PC-9 (cell line): Measurements from ENCODE around the gene ARHGEF7.

Experiments
- EZH2 ChIP-seq: fragments of 200-600 bp; sonication (generic); IDR thresholded peaks from 2 replicates; pipeline ENCODE4 v1.8.0; 2017; ENCODE audit warnings: antibody characterized with exemption, low read depth
- TF ChIP-seq, protein P1 (sequence below): fragments of 200-600 bp; sonication (generic); conservative IDR thresholded peaks from 2 replicates; pipeline ENCODE4 v1.6.1; 2017; ENCODE audit warnings: mixed run types, antibody characterized with exemption, mild to moderate bottlenecking, moderate library complexity

DNA sequence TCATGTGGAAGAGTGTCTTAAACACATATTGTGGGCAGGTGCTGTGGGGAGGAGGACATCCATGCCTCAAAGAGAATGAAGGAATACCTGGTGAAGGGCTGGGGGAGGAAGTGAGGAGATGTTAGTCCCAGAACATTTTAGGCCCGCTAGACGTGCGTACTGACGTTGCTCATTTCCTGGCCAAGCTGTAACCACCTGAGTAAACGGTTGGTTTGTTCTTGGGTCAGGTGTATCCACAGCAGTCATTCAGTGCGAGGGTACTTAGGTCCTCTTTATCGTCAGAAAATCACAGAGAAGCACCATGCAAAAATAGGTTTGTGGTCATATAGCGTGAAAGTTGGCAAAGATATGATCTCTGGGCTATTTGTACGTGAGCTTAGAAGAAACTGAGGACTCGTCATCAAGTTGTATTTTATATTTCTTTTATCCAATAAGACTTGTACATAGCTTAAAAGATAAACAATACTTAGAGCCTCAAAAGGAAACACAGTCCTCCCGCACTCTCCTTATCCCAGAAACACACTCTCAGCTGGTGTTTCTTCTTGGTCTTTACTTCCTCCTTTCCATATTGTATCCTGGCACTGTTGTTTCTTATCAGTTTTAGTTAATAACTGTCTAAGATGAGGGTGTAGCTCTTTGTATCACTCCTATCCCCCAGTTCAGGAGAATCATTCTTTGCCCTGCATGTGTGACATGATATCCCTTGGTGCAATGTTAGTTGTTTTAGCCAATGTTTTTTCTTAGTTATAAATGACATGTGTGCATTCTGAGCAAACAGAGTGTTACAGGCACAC, 52.0 kb downstream of the ARHGEF7 start:
- TF ChIP-seq, protein P1, sequence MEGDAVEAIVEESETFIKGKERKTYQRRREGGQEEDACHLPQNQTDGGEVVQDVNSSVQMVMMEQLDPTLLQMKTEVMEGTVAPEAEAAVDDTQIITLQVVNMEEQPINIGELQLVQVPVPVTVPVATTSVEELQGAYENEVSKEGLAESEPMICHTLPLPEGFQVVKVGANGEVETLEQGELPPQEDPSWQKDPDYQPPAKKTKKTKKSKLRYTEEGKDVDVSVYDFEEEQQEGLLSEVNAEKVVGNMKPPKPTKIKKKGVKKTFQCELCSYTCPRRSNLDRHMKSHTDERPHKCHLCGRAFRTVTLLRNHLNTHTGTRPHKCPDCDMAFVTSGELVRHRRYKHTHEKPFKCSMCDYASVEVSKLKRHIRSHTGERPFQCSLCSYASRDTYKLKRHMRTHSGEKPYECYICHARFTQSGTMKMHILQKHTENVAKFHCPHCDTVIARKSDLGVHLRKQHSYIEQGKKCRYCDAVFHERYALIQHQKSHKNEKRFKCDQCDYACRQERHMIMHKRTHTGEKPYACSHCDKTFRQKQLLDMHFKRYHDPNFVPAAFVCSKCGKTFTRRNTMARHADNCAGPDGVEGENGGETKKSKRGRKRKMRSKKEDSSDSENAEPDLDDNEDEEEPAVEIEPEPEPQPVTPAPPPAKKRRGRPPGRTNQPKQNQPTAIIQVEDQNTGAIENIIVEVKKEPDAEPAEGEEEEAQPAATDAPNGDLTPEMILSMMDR: no peak
- no peak for TF ChIP-seq EZH2
